ENCODE data around the gene TMEM130.

TMEM130 gene

DNA sequence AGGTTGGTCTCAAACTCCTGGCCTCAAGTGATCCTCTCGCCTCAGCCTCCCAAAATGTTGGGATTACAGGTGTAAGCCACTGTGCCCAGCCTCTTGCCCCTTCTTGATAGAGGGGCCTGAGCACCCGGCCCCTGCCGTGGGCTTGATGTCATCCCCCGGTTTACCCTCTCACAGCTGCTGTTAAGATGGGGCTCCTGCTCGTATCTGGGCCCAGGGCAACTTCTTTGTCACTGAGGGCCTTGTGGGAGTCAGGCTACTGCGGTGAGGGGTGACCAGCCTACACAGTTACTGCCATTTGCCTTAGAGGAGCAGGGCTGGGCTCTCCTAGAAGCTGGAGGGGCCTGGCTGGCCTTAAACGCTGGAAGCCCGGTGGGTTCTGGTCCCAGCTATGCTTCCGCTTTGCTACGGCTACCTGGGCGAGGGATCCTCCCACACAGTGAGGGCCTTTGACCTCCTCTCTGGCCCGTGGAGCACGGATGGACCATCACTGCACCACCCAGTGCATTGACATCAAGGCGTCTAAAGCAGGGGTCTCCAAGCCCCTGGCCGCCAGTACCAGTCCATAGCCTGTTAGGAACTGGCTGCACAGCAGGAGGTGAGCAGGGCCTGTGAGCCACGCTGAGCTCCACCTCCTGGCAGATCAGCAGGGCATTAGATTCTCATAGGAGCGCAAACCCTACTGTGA, 1.1 kb upstream of the TMEM130 start:
- no peak for DNase-seq (ENCODE audit: low read depth)
- H3K4me3 ChIP-seq (ENCODE audit: low read length), result no peak overlapping the region
- TF ChIP-seq, protein P1, sequence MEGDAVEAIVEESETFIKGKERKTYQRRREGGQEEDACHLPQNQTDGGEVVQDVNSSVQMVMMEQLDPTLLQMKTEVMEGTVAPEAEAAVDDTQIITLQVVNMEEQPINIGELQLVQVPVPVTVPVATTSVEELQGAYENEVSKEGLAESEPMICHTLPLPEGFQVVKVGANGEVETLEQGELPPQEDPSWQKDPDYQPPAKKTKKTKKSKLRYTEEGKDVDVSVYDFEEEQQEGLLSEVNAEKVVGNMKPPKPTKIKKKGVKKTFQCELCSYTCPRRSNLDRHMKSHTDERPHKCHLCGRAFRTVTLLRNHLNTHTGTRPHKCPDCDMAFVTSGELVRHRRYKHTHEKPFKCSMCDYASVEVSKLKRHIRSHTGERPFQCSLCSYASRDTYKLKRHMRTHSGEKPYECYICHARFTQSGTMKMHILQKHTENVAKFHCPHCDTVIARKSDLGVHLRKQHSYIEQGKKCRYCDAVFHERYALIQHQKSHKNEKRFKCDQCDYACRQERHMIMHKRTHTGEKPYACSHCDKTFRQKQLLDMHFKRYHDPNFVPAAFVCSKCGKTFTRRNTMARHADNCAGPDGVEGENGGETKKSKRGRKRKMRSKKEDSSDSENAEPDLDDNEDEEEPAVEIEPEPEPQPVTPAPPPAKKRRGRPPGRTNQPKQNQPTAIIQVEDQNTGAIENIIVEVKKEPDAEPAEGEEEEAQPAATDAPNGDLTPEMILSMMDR (conservative IDR thresholded peaks at IDR 0.05; ENCODE audit: low read length), result no peak

DNA sequence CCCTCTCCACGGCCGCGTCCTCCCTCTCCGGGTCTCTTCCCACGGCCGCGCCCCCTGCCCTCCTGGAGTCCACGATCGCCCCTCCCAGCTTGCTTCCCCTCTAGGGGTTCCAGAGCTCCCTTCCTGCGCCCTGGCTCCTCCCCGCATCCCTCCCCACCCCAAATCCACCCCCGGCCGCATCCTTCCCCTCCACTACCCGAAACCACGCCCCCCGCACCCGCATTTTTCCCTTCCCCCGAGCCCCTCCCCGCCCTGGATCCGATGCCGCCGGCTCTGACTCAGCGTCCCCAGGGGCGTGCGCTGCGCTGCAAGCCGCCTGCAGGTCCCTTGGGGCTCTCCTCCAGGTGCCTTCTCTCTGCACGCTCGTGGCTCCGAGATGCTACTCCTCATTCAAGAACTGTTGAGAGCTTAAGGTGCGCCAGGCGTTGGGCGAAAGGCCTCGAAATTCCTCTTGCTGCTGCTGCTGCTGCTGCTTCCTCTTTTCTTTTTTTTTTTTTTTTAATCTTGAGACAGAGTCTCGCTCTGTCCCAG, 372 bp upstream of the TMEM130 start:
- peak overlapping the region; percentile 56 for H3K4me3 ChIP-seq (ENCODE audit: low read length)
- DNase-seq (ENCODE audit: low read depth), result peak; percentile 39
- TF ChIP-seq, protein P1 (conservative IDR thresholded peaks at IDR 0.05; ENCODE audit: low read length), result no peak

DNA sequence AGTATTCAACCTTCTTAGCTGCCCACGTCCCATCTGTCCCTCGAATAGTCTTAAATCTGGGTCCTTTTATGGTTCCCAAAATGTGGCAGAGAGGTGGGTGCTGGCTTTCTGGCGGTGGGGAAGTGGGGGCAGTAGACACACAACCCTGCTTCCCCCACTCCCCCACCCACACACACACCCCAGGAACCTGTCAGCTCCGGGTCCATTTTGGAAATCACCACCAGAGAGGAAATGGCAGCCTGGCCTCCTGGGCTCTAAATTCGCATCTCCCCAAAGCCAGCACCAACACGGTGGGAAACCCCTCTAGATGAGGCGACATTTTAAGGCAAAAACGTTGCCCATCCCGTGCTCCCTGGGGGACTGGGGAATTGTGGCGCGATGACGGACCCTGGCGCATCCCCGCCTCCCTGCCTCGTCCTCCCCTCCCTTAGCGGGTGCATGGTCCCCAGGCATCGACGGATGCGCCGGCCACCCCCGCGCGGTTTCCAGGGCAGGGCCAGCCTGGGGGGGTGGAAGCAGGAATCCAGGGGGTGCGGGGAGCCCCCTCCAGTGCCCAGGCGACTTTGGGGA, 702 bp downstream of the TMEM130 start:
- TF ChIP-seq, protein P1 (conservative IDR thresholded peaks at IDR 0.05; ENCODE audit: low read length), result no peak
- no peak for DNase-seq (ENCODE audit: low read depth)
- peak overlapping the region; percentile 56 for H3K4me3 ChIP-seq (ENCODE audit: low read length)

DNA sequence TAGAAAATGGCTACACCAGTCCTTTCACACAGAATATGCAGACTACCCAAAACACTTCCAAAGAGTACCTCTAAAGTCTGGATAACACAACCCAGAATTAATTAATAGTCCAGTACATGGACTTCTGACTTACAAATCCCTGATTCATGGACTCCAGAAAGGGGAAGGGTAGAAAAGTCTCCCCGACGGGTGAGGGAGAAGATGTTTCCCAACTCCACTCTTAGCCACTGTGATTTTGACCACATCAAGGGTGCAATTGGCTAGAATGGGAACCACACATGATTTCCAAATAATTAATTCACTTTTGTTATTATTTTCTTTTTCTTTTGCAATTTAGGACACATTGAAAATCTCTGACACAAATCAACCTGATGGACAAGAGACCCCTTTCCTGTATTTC, 1.4 kb downstream of the TMEM130 start:
- H3K4me3 ChIP-seq (ENCODE audit: low read length), result no peak overlapping the region
- TF ChIP-seq, protein P1 (conservative IDR thresholded peaks at IDR 0.05; ENCODE audit: low read length), result no peak
- DNase-seq (ENCODE audit: low read depth), result no peak

DNA sequence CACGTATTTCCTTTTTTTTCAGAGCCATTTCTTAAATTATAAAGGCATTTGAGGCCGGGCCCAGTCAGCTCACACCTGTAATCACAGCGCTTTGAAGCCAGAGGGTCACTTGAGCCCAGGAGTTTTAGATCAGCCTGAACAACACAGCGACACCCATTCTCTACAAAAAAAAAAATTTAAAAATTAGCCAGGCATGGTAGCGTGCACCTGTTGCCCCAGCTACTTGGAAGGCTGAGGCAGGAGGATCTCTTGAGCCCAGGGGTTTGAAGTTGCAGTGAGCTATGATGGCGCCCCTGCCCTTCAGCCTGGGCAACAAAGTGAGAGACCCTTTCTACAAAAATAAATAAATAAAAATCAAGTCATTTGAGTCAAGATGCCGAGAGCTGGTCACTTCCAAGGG, 3.0 kb downstream of the TMEM130 start:
- TF ChIP-seq, protein P1 (conservative IDR thresholded peaks at IDR 0.05; ENCODE audit: low read length), result no peak
- no peak overlapping the region for H3K4me3 ChIP-seq (ENCODE audit: low read length)
- no peak for DNase-seq (ENCODE audit: low read depth)

DNA sequence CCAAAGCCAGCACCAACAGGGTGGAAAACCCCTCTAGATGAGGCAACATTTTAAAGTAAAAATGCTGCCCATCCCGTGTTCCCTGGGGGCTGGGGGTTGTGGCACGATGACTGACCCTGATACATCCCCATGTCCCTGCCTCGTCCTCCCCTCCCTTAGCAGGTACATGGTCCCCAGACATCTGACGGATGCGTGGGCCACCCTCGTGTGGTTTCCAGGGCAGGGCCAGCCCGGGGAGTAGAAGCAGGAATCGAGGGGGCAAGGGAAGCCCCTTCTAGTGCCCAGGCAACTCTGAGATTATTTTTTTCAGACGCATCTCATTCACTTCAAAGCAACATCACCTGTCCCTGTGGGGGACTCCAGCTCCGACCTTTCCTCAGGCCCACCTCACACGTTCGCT, 3.5 kb downstream of the TMEM130 start:
- DNase-seq (ENCODE audit: low read depth), result no peak
- no peak overlapping the region for H3K4me3 ChIP-seq (ENCODE audit: low read length)
- TF ChIP-seq, protein P1 (conservative IDR thresholded peaks at IDR 0.05; ENCODE audit: low read length), result no peak

Data from AG10803 (cell line).